Body of pancreas (tissue), 4 donors: ENCODE results near the gene TCP11.

Experiments
- CTCF ChIP-seq, 7 experiments: fragments of 450-650 bp in 4 of 7; fragments of 200-600 bp in 3 of 7; sonication (generic) in 3 of 7; IDR thresholded peaks; one replicate each; pipeline ENCODE4 v1.5.1; 2016 to 2019; ENCODE audit warnings: antibody characterized with exemption in 7 of 7
- POLR2A ChIP-seq, 3 donors: fragments of 450-650 bp; IDR thresholded peaks; one replicate each; pipeline ENCODE4 v1.6.1; 2016; ENCODE audit warnings: antibody characterized with exemption in 3 of 3, mild to moderate bottlenecking in 2 of 3

- TF ChIP-seq CTCF (IDR thresholded peaks at IDR 0.05) (no peak), POLR2A (IDR thresholded peaks at IDR 0.05) (no peak)
These were observed 40.3 kb upstream of the TCP11 start for GRCh38 chr6:35181308-35181932.
